ENCODE data around the gene FANCD2.
"Not testable (repeated sequence)": the region's sequence is repeated elsewhere in the genome, so short reads cannot be mapped to it uniquely, and the experiment has no call there.

Gene FANCD2

GRCh38 chr3:10012106-10012505, 14.1 kb upstream of the FANCD2 start:
- DNase-seq, result no peak

GRCh38 chr3:10015461-10015904, 10.8 kb upstream of the FANCD2 start:
- DNase-seq, result peak; percentile 48

- DNase-seq, result no peak
These were observed 8.5 kb upstream of the FANCD2 start for GRCh38 chr3:10017636-10018292.

GRCh38 chr3:10018806-10019205, 7.4 kb upstream of the FANCD2 start:
- not testable (repeated sequence) for DNase-seq

- no peak for DNase-seq
These were observed 6.9 kb upstream of the FANCD2 start for GRCh38 chr3:10019326-10019725.

- DNase-seq, result no peak
These were observed 4.1 kb upstream of the FANCD2 start for GRCh38 chr3:10021856-10022775.

GRCh38 chr3:10023587-10024310, 2.5 kb upstream of the FANCD2 start:
- no peak for DNase-seq

GRCh38 chr3:10025205-10026083, 793 bp upstream of the FANCD2 start:
- no peak for DNase-seq

GRCh38 chr3:10041034-10041433, 14.8 kb downstream of the FANCD2 start:
- DNase-seq, result no peak

- DNase-seq, result no peak
These were observed 21.6 kb downstream of the FANCD2 start for GRCh38 chr3:10047876-10048275.

GRCh38 chr3:10053054-10053453, 26.8 kb downstream of the FANCD2 start:
- not testable (repeated sequence) for DNase-seq

- DNase-seq, result no peak
These were observed 28.9 kb downstream of the FANCD2 start for GRCh38 chr3:10055097-10055496.

GRCh38 chr3:10070077-10070476, 43.8 kb downstream of the FANCD2 start:
- DNase-seq, result not testable (repeated sequence)

GRCh38 chr3:10074666-10075065, 48.4 kb downstream of the FANCD2 start:
- no peak for DNase-seq

GRCh38 chr3:10081871-10082270, 55.6 kb downstream of the FANCD2 start:
- no peak for DNase-seq

GRCh38 chr3:10085738-10086137, 59.5 kb downstream of the FANCD2 start:
- no peak for DNase-seq

- DNase-seq, result no peak
These were observed 62.0 kb downstream of the FANCD2 start for GRCh38 chr3:10088256-10088655.

GRCh38 chr3:10090179-10090578, 63.9 kb downstream of the FANCD2 start:
- DNase-seq, result no peak

- DNase-seq, result not testable (repeated sequence)
These were observed 64.5 kb downstream of the FANCD2 start for GRCh38 chr3:10090774-10091173.

GRCh38 chr3:10091387-10091786, 65.2 kb downstream of the FANCD2 start:
- DNase-seq, result not testable (repeated sequence)

- no peak for DNase-seq
These were observed 67.4 kb downstream of the FANCD2 start for GRCh38 chr3:10093678-10094077.

- DNase-seq, result no peak
These were observed 72.8 kb downstream of the FANCD2 start for GRCh38 chr3:10099041-10099440.
